ENCODE results near the gene RNF34. TPM values are rescaled to one million over a fixed set of nuclear protein-coding genes. Genes with fewer than 3 reads are reported as not detected.

The RNF34 gene
- total RNA-seq, 6 donors from 2014 or later, result 22.1 to 48.2 (median 32.4) TPM

DNA sequence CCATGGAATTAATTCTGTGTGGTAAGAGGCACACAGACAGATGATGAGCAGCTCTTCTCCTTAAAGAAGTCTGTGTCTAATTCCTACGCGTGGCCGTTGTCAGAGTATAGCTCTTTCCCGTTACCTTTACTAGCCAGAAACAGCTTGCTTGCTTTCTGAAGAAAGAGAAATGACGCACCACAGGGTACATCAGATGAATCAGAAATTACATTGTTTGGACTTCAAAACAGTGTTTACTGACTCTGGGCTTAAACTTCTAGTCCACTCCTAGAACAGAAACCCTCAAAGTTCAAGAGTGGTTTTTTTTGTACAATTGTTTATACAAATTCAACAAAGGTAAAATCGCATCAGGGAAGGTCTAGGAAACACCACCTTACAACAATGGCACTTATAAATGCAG, 29.0 kb downstream of the RNF34 start:
- H3K9me3 ChIP-seq, result no peaks in the 10 kb centered on the region
- ATAC-seq (ENCODE audit: low FRiP score in 2 of 2) (no peak), DNase-seq (no peak)
- 86% methylated on average over 6 of the region's 6 CpGs for WGBS, 2 donors
- no peak overlapping the region for H3K27ac ChIP-seq
- H3K36me3 ChIP-seq, result peaks cover 20 to 93% (median 55%) of the 10 kb centered on the region in 4 donors
- no peak overlapping the region for H3K4me3 ChIP-seq
- TF ChIP-seq POLR2AphosphoS5 (IDR thresholded peaks at IDR 0.05), result no peak
- no peak for TF ChIP-seq EP300 (IDR thresholded peaks at IDR 0.05)
- TF ChIP-seq, protein P1, sequence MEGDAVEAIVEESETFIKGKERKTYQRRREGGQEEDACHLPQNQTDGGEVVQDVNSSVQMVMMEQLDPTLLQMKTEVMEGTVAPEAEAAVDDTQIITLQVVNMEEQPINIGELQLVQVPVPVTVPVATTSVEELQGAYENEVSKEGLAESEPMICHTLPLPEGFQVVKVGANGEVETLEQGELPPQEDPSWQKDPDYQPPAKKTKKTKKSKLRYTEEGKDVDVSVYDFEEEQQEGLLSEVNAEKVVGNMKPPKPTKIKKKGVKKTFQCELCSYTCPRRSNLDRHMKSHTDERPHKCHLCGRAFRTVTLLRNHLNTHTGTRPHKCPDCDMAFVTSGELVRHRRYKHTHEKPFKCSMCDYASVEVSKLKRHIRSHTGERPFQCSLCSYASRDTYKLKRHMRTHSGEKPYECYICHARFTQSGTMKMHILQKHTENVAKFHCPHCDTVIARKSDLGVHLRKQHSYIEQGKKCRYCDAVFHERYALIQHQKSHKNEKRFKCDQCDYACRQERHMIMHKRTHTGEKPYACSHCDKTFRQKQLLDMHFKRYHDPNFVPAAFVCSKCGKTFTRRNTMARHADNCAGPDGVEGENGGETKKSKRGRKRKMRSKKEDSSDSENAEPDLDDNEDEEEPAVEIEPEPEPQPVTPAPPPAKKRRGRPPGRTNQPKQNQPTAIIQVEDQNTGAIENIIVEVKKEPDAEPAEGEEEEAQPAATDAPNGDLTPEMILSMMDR (IDR thresholded peaks at IDR 0.05), result no peak
- no peak for TF ChIP-seq POLR2A (IDR thresholded peaks at IDR 0.05)
- H3K4me1 ChIP-seq, result no peaks in the 10 kb centered on the region
- H3K27me3 ChIP-seq, result no peaks in the 10 kb centered on the region

DNA sequence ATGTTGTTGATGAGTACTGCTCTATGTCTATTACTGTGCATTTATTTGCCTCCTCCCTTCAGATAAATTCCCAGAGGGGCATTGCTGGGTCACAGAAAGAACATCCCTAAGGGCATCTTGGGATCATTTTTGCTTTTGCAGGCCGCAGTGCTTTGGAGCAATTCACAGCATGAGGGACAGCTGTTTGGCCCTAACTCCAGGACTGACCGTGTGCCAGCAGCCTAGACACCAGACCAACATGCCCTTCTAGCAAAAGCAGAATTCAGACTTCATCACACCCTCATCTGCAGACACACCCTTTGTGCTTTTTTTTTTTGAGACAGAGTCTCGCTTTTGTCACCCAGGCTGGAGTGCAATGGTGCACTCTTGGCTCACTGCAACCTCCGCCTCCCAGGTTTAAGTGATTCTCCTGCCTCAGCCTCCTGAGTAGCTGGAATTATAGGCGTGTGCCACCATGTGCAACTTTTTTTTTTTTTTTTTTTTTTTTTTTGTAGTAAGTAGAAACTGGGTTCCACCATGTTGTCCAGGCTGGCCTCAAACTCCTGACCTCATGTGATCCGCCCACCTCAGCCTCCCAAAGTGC, 31.0 kb downstream of the RNF34 start:
- H3K27me3 ChIP-seq, result no peaks in the 10 kb centered on the region
- no peak overlapping the region for H3K4me3 ChIP-seq
- H3K9me3 ChIP-seq, result no peaks in the 10 kb centered on the region
- H3K36me3 ChIP-seq, result peaks cover 13 to 82% (median 49%) of the 10 kb centered on the region in 4 donors
- 95 to 96% methylated on average over 6 of the region's 6 CpGs for WGBS, 2 donors
- H3K27ac ChIP-seq, result no peak overlapping the region
- ATAC-seq (ENCODE audit: low FRiP score in 2 of 2), result no peak
- TF ChIP-seq POLR2AphosphoS5 (IDR thresholded peaks at IDR 0.05), result no peak
- TF ChIP-seq, protein P1 (IDR thresholded peaks at IDR 0.05), result no peak
- DNase-seq, result no peak
- no peaks in the 10 kb centered on the region for H3K4me1 ChIP-seq

DNA sequence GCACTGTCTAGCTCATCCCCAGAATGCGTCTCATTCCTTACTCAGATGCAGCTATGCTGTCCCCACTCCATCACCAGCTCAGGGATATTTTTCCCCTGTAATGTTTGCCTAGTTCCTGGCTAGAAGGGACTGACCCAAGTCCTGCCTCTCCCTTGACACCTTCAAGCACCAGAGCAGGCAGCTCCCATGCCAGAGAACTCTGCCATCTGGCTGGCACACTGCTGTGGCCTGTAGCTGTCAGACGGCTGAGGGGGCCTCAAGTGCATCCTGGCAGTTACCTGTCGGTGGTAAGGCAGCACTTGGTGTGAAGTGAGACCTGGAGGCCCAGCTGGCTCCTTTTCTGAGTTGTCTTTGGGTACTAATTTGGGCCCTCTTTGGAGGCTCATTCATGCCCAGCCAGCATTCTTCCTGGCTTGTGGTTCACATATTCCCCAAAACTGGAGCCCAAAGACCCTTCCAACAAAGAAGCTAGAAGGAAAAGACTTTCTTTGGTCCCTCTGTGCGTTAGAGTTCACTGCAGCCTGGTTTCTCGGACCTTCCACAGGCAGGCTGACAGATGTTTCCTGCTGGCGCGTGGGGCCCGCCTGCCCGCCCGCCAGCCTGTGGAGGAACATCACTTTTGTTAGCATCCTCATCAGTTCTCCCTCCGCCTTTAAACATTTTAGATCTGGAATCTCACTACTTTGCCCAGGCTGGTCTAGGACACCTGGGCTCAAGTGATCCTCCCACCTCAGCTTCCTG, 33.0 kb downstream of the RNF34 start:
- no peak for ATAC-seq (ENCODE audit: low FRiP score in 2 of 2)
- TF ChIP-seq POLR2AphosphoS5 (IDR thresholded peaks at IDR 0.05) (no peak), POLR2A (IDR thresholded peaks at IDR 0.05) (no peak), EP300 (IDR thresholded peaks at IDR 0.05) (no peak)
- TF ChIP-seq, protein P1 (IDR thresholded peaks at IDR 0.05), result no peak
- H3K36me3 ChIP-seq, result peaks cover 13 to 63% (median 46%) of the 10 kb centered on the region in 4 donors

DNA sequence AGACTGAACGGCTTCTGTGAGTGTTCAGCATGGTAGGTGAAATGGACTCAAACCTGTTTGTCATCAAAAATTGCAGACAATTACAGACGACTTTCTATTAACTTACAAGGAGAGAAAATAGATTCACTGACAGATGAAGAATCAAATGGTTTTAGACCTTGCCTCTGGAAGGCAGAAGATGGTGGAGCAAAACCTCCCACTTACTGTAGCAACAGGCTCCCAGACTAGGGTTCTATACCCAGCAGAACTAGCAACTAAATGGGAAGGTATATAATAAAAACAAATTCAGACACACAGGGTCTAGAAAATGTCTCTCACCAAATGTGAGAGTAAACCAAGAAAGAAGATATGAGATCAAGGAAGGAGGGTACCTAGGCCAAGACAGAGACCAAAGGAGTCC, 36.8 kb downstream of the RNF34 start:
- no peaks in the 10 kb centered on the region for H3K9me3 ChIP-seq
- no peaks in the 10 kb centered on the region for H3K4me1 ChIP-seq
- peaks cover 0 to 61% (median 46%) of the 10 kb centered on the region in 4 donors for H3K36me3 ChIP-seq
- WGBS, 2 donors, result 80 to 88% methylated on average over 2 of the region's 2 CpGs
- TF ChIP-seq EP300 (IDR thresholded peaks at IDR 0.05), result no peak
- no peak for TF ChIP-seq POLR2A (IDR thresholded peaks at IDR 0.05)
- no peak for TF ChIP-seq POLR2AphosphoS5 (IDR thresholded peaks at IDR 0.05)
- TF ChIP-seq, protein P1 (IDR thresholded peaks at IDR 0.05), result no peak
- DNase-seq (no peak), ATAC-seq (ENCODE audit: low FRiP score in 2 of 2) (no peak)
- H3K4me3 ChIP-seq, result no peak overlapping the region
- no peak overlapping the region for H3K27ac ChIP-seq
- no peaks in the 10 kb centered on the region for H3K27me3 ChIP-seq

More for the DNA sequence above, 33.0 kb downstream of the RNF34 start:
- H3K27me3 ChIP-seq, result no peaks in the 10 kb centered on the region
- H3K27ac ChIP-seq, result no peak overlapping the region
- no peak overlapping the region for H3K4me3 ChIP-seq
- DNase-seq, result peak in 1 of 2 donors; percentile 44
- H3K4me1 ChIP-seq, result no peaks in the 10 kb centered on the region
- H3K9me3 ChIP-seq, result no peaks in the 10 kb centered on the region
- 78 to 92% methylated on average over 10 to 11 of the region's 11 CpGs for WGBS, 2 donors
